ENCODE results near the gene SGO1.

SGO1 gene

DNA sequence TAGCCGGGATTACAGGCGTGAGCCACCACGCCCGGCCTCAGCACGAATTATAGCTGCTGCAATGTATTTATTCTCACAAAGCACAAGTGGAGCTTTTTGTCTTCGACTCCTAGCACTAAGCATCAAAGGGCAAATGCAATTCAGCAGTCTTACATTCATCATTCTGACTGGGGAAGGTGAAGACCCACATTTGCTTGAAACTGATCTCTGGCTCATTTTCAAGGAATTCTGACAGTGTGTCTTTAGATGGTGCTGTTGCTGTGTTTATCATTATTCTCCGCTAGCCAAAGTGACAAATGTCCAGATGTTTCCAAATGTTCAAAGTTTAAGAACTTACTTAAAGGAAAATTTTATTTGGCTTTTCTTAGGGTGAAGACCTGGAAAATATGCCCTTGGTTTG lies 55.9 kb downstream of the SGO1 start:
- Histone ChIP-seq H2AK5ac (ENCODE audit: low read length) (no peak overlapping the region), H2BK15ac (replicated peaks; ENCODE audit: low read depth) (no peak overlapping the region), H3K79me1 (ENCODE audit: low read length) (no peaks in the 10 kb centered on the region), H3K4me1 (ENCODE audit: control insufficient read depth, low read depth, low read length) (no peaks in the 10 kb centered on the region), H3K79me2 (ENCODE audit: control insufficient read depth, insufficient read depth, low read length) (no peaks in the 10 kb centered on the region), H3K18ac (ENCODE audit: low read length) (no peak overlapping the region), H3K4me3 (ENCODE audit: low read length) (no peak overlapping the region), H2BK120ac (ENCODE audit: low read depth, low read length) (no peak overlapping the region), H3K4ac (ENCODE audit: low read depth, low read length) (no peak overlapping the region), H4K5ac (ENCODE audit: low read length) (no peak overlapping the region), H3K23ac (ENCODE audit: low read length) (no peak overlapping the region), H2BK5ac (ENCODE audit: low read length) (no peak overlapping the region), H3K27me3 (ENCODE audit: insufficient read depth, low read length, poor library complexity) (no peaks in the 10 kb centered on the region), H3K36me3 (ENCODE audit: control insufficient read depth, insufficient read depth, low read length) (no peaks in the 10 kb centered on the region), H3K4me2 (ENCODE audit: low read length) (no peak overlapping the region), H4K8ac (ENCODE audit: low read depth, low read length) (no peak overlapping the region), H3K27ac (ENCODE audit: low read depth, low read length) (no peak overlapping the region), H3K9ac (ENCODE audit: low read length) (no peak overlapping the region), H3K56ac (ENCODE audit: low read length) (no peak overlapping the region)
- no peak for DNase-seq
- WGBS (ENCODE audit: extremely low coverage, insufficient coverage, low lambda C conversion rate) = no CpG with 5 or more reads among the region's 7 CpGs

DNA sequence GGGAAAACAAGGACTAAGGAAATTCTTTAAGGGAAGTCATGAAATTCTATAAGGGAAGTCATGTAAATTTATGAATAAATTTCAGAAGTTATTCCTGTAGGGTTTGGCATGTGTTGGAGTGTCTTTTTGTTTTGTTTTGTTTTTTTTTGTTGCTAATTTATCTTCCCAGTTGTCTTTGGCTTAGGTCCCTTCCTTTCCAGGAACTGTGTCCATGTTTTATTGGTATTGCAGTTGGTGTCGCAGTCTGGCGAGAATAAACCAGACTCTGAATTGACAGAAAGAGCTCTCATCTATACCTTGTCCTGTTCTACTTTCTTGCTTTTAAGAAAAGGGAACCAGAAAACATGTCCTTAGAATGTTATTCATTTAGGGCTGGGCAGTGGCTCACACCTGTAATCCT lies 57.6 kb downstream of the SGO1 start:
- Histone ChIP-seq H3K4me1 (ENCODE audit: control insufficient read depth, low read depth, low read length) (no peaks in the 10 kb centered on the region), H3K23ac (ENCODE audit: low read length) (no peak overlapping the region), H2AK5ac (ENCODE audit: low read length) (no peak overlapping the region), H2BK120ac (ENCODE audit: low read depth, low read length) (no peak overlapping the region), H3K4ac (ENCODE audit: low read depth, low read length) (no peak overlapping the region), H3K9ac (ENCODE audit: low read length) (no peak overlapping the region), H3K56ac (ENCODE audit: low read length) (no peak overlapping the region), H2BK15ac (replicated peaks; ENCODE audit: low read depth) (no peak overlapping the region), H3K4me3 (ENCODE audit: low read length) (no peak overlapping the region), H3K27me3 (ENCODE audit: insufficient read depth, low read length, poor library complexity) (no peaks in the 10 kb centered on the region), H2BK5ac (ENCODE audit: low read length) (no peak overlapping the region), H3K27ac (ENCODE audit: low read depth, low read length) (no peak overlapping the region), H4K8ac (ENCODE audit: low read depth, low read length) (no peak overlapping the region), H3K36me3 (ENCODE audit: control insufficient read depth, insufficient read depth, low read length) (no peaks in the 10 kb centered on the region), H3K79me1 (ENCODE audit: low read length) (no peaks in the 10 kb centered on the region), H3K18ac (ENCODE audit: low read length) (no peak overlapping the region), H3K79me2 (ENCODE audit: control insufficient read depth, insufficient read depth, low read length) (no peaks in the 10 kb centered on the region), H3K4me2 (ENCODE audit: low read length) (no peak overlapping the region), H4K5ac (ENCODE audit: low read length) (no peak overlapping the region)
- WGBS (ENCODE audit: extremely low coverage, insufficient coverage, low lambda C conversion rate) = no CpG with 5 or more reads among the region's 2 CpGs
- no peak for DNase-seq

DNA sequence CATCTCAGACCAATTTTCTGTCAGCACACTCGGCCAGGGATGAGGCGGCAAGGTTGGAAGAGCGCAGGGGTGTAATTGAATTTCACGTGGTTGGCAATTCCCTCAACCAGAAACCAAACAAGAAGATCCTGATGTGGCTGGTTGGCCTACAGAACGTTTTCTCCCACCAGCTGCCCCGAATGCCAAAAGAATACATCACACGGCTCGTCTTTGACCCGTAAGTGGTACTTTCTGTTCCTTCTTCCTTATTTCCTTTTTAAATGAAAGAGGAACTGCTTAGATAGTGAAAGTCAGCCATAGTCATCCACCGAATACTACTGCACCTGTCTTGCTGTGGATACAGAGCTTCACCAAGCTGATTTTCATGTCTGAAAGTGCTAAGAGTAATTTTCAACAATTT lies 60.1 kb downstream of the SGO1 start:
- DNase-seq = no peak
- no peaks in the 10 kb centered on the region for H3K36me3 ChIP-seq (ENCODE audit: control insufficient read depth, insufficient read depth, low read length)

DNA sequence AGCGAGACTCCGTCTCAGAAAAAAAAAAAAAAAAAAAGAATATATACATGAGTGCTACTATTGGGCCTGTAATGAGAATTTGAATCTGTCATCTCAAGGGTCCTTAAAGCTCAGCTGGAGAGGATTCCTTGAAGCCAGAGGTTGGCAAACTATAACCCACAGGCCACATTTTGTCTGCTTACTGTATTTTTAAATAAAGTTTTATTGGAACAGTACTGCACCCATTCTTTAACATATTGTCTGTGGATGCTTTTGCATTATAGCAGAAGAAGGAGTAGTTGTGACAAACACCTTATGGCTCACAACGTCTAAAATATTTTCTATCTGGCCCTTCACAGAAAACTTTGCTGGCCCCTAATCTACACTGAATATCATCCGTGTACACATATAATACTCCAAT lies 60.7 kb downstream of the SGO1 start:
- H3K27me3 ChIP-seq (ENCODE audit: insufficient read depth, low read length, poor library complexity) = no peaks in the 10 kb centered on the region
- no CpG with 5 or more reads among the region's 4 CpGs for WGBS (ENCODE audit: extremely low coverage, insufficient coverage, low lambda C conversion rate)

More for the DNA sequence above, 60.1 kb downstream of the SGO1 start:
- H3K23ac ChIP-seq (ENCODE audit: low read length) = no peak overlapping the region
- no peak overlapping the region for H3K4me3 ChIP-seq (ENCODE audit: low read length)
- no peak overlapping the region for H3K4ac ChIP-seq (ENCODE audit: low read depth, low read length)
- H4K8ac ChIP-seq (ENCODE audit: low read depth, low read length) = no peak overlapping the region
- no peaks in the 10 kb centered on the region for H3K27me3 ChIP-seq (ENCODE audit: insufficient read depth, low read length, poor library complexity)
- no peak overlapping the region for H3K18ac ChIP-seq (ENCODE audit: low read length)
- H2BK15ac ChIP-seq (replicated peaks; ENCODE audit: low read depth) = no peak overlapping the region
- H3K4me2 ChIP-seq (ENCODE audit: low read length) = no peak overlapping the region
- no peak overlapping the region for H2BK5ac ChIP-seq (ENCODE audit: low read length)
- H2BK120ac ChIP-seq (ENCODE audit: low read depth, low read length) = no peak overlapping the region
- no peak overlapping the region for H2AK5ac ChIP-seq (ENCODE audit: low read length)
- H3K79me2 ChIP-seq (ENCODE audit: control insufficient read depth, insufficient read depth, low read length) = no peaks in the 10 kb centered on the region
- no peak overlapping the region for H3K27ac ChIP-seq (ENCODE audit: low read depth, low read length)
- H3K4me1 ChIP-seq (ENCODE audit: control insufficient read depth, low read depth, low read length) = no peaks in the 10 kb centered on the region
- H3K79me1 ChIP-seq (ENCODE audit: low read length) = no peaks in the 10 kb centered on the region
- no peak overlapping the region for H3K56ac ChIP-seq (ENCODE audit: low read length)
- H3K9ac ChIP-seq (ENCODE audit: low read length) = no peak overlapping the region
- H4K5ac ChIP-seq (ENCODE audit: low read length) = no peak overlapping the region
- no CpG with 5 or more reads among the region's 10 CpGs for WGBS (ENCODE audit: extremely low coverage, insufficient coverage, low lambda C conversion rate)

DNA sequence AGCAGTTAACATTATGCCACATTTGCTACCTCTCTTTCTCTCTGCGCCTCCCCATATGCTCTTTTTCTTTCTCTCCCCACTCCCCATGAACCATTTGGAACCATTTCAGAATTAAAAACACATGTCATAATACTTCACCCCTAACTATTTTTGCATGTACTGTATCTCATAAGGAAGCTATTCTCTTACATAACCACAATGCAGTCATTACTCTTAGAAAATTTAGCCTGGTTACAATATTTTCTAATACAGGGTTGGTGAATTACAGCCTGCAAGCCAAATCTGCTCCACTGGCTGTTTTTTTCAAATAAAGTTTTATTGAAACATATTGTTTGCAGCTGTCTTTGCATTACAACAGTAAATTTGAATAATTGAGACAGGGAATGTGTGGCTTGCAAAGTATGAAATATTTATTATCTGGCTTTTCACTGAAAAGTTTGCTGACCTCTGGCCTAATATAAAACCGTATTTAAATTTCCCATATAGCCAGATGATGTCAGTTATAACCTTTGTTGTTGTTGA lies 62.8 kb downstream of the SGO1 start:
- WGBS (ENCODE audit: extremely low coverage, insufficient coverage, low lambda C conversion rate) = no CpG with 5 or more reads among the region's 2 CpGs
- Histone ChIP-seq H3K56ac (ENCODE audit: low read length) (no peak overlapping the region), H3K27me3 (ENCODE audit: insufficient read depth, low read length, poor library complexity) (no peaks in the 10 kb centered on the region), H3K23ac (ENCODE audit: low read length) (no peak overlapping the region), H3K4me1 (ENCODE audit: control insufficient read depth, low read depth, low read length) (no peaks in the 10 kb centered on the region), H3K79me1 (ENCODE audit: low read length) (no peaks in the 10 kb centered on the region), H2AK5ac (ENCODE audit: low read length) (no peak overlapping the region), H3K27ac (ENCODE audit: low read depth, low read length) (no peak overlapping the region), H3K79me2 (ENCODE audit: control insufficient read depth, insufficient read depth, low read length) (no peaks in the 10 kb centered on the region), H3K9ac (ENCODE audit: low read length) (no peak overlapping the region), H3K36me3 (ENCODE audit: control insufficient read depth, insufficient read depth, low read length) (no peaks in the 10 kb centered on the region), H2BK5ac (ENCODE audit: low read length) (no peak overlapping the region), H4K8ac (ENCODE audit: low read depth, low read length) (no peak overlapping the region), H2BK120ac (ENCODE audit: low read depth, low read length) (no peak overlapping the region), H3K18ac (ENCODE audit: low read length) (no peak overlapping the region), H3K4me3 (ENCODE audit: low read length) (no peak overlapping the region), H3K4ac (ENCODE audit: low read depth, low read length) (no peak overlapping the region), H2BK15ac (replicated peaks; ENCODE audit: low read depth) (no peak overlapping the region), H3K4me2 (ENCODE audit: low read length) (no peak overlapping the region), H4K5ac (ENCODE audit: low read length) (no peak overlapping the region)
- DNase-seq = no peak

More for the DNA sequence above, 60.7 kb downstream of the SGO1 start:
- H2AK5ac ChIP-seq (ENCODE audit: low read length) = no peak overlapping the region
- H4K8ac ChIP-seq (ENCODE audit: low read depth, low read length) = no peak overlapping the region
- H3K4me2 ChIP-seq (ENCODE audit: low read length) = no peak overlapping the region
- no peak for DNase-seq
- H3K18ac ChIP-seq (ENCODE audit: low read length) = no peak overlapping the region
- no peak overlapping the region for H2BK15ac ChIP-seq (replicated peaks; ENCODE audit: low read depth)
- H3K9ac ChIP-seq (ENCODE audit: low read length) = no peak overlapping the region
- no peaks in the 10 kb centered on the region for H3K79me2 ChIP-seq (ENCODE audit: control insufficient read depth, insufficient read depth, low read length)
- no peaks in the 10 kb centered on the region for H3K79me1 ChIP-seq (ENCODE audit: low read length)
- no peaks in the 10 kb centered on the region for H3K36me3 ChIP-seq (ENCODE audit: control insufficient read depth, insufficient read depth, low read length)
- H3K23ac ChIP-seq (ENCODE audit: low read length) = no peak overlapping the region
- no peak overlapping the region for H2BK5ac ChIP-seq (ENCODE audit: low read length)
- H2BK120ac ChIP-seq (ENCODE audit: low read depth, low read length) = no peak overlapping the region
- H4K5ac ChIP-seq (ENCODE audit: low read length) = no peak overlapping the region
- H3K4ac ChIP-seq (ENCODE audit: low read depth, low read length) = no peak overlapping the region
- no peak overlapping the region for H3K4me3 ChIP-seq (ENCODE audit: low read length)
- H3K56ac ChIP-seq (ENCODE audit: low read length) = no peak overlapping the region
- H3K27ac ChIP-seq (ENCODE audit: low read depth, low read length) = no peak overlapping the region
- H3K4me1 ChIP-seq (ENCODE audit: control insufficient read depth, low read depth, low read length) = no peaks in the 10 kb centered on the region

DNA sequence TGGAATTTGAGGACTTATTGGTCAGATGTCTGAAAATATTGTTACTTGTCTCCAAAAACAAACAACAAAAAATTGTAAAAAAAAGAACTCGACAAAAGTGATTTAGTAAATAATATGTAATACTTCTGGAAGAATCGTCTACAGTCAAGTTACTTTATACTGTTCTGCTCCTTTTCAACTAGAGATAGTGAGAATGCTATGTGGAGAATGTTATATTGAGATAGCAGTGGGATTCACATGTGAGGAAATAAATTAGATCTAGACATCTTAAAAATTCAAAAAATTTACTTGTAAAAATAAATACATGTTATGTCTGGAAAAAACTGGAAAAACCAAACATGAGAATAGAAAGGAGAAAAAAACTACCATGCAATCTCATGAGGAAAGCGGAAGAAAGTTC lies 64.9 kb downstream of the SGO1 start:
- no peak for DNase-seq
- H3K4me1 ChIP-seq (ENCODE audit: control insufficient read depth, low read depth, low read length) = no peaks in the 10 kb centered on the region
- no peak overlapping the region for H2BK5ac ChIP-seq (ENCODE audit: low read length)
- no peak overlapping the region for H4K5ac ChIP-seq (ENCODE audit: low read length)
- H3K4ac ChIP-seq (ENCODE audit: low read depth, low read length) = no peak overlapping the region
- H2BK120ac ChIP-seq (ENCODE audit: low read depth, low read length) = no peak overlapping the region
- no peaks in the 10 kb centered on the region for H3K36me3 ChIP-seq (ENCODE audit: control insufficient read depth, insufficient read depth, low read length)
- H3K27me3 ChIP-seq (ENCODE audit: insufficient read depth, low read length, poor library complexity) = no peaks in the 10 kb centered on the region
- H3K4me3 ChIP-seq (ENCODE audit: low read length) = no peak overlapping the region
- no peak overlapping the region for H3K4me2 ChIP-seq (ENCODE audit: low read length)
- no peaks in the 10 kb centered on the region for H3K79me2 ChIP-seq (ENCODE audit: control insufficient read depth, insufficient read depth, low read length)
- no CpG with 5 or more reads among the region's 3 CpGs for WGBS (ENCODE audit: extremely low coverage, insufficient coverage, low lambda C conversion rate)
- H3K23ac ChIP-seq (ENCODE audit: low read length) = no peak overlapping the region
- H2BK15ac ChIP-seq (replicated peaks; ENCODE audit: low read depth) = no peak overlapping the region
- H3K9ac ChIP-seq (ENCODE audit: low read length) = no peak overlapping the region
- no peak overlapping the region for H3K18ac ChIP-seq (ENCODE audit: low read length)
- no peak overlapping the region for H4K8ac ChIP-seq (ENCODE audit: low read depth, low read length)
- no peak overlapping the region for H3K56ac ChIP-seq (ENCODE audit: low read length)
- H3K27ac ChIP-seq (ENCODE audit: low read depth, low read length) = no peak overlapping the region
- no peak overlapping the region for H2AK5ac ChIP-seq (ENCODE audit: low read length)
- no peaks in the 10 kb centered on the region for H3K79me1 ChIP-seq (ENCODE audit: low read length)

All from mesendoderm (in vitro differentiated cells).